Gastroesophageal sphincter (tissue), 3 donors: ENCODE data around the gene NFATC2.

Source experiments
- CTCF ChIP-seq, 4 experiments: fragments of 200-600 bp in 2 of 4; fragments of 450-650 bp in 2 of 4; sonication (generic) in 1 of 4; IDR thresholded peaks; one replicate each; pipeline ENCODE4 v1.5.1; 2017 to 2019; ENCODE audit warnings: antibody characterized with exemption in 4 of 4, mild to moderate bottlenecking in 2 of 4, moderate library complexity in 2 of 4
- EP300 ChIP-seq: sonication (generic); formaldehyde crosslinking; IDR thresholded peaks from one replicate; pipeline ENCODE4 v1.6.1; 2017; ENCODE audit warnings: antibody characterized with exemption, mild to moderate bottlenecking
- POLR2A ChIP-seq, 2 donors: fragments of 450-650 bp; IDR thresholded peaks; one replicate each; pipeline ENCODE4 v1.6.1; 2017; ENCODE audit warnings: antibody characterized with exemption in 2 of 2, mild to moderate bottlenecking in 2 of 2, moderate library complexity in 1 of 2
- POLR2AphosphoS5 ChIP-seq: sonication (generic); formaldehyde crosslinking; IDR thresholded peaks from one replicate; pipeline ENCODE4 v1.6.1; 2017; ENCODE audit warnings: antibody characterized with exemption

- no peak for TF ChIP-seq CTCF (IDR thresholded peaks at IDR 0.05)
- TF ChIP-seq EP300, result no peak
- TF ChIP-seq POLR2A (IDR thresholded peaks at IDR 0.05), result no peak
- no peak for TF ChIP-seq POLR2AphosphoS5
These were observed 118.0 kb downstream of the NFATC2 start for GRCh38 chr20:51424270-51425117.
